Measurements from ENCODE around the gene ARID2.
A peak's percentile ranks its signal among the peaks of the same experiment; 100 is the strongest.

The ARID2 gene

DNA sequence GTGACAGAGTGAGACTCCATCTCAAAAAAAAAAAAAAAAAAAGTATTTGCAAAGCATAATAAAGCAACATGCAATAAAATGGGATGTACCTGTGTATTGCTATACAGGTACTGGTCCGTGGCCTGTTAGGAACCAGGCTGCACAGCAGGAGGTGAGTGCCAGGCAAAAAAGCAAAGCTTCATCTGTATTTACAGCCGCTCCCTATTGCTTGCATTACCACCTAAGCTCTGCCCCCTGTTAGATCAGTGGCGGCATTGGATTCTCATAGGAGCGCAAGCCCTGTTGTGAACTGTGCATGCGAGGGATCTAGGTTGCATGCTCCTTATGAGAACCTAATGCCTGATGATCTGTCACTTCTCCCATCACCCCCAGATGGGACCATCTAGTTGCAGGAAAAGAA is 147.6 kb downstream of the ARID2 start:
- TF ChIP-seq CTCF (IDR thresholded peaks at IDR 0.05): no peak
- no peak for TF ChIP-seq ZFX (IDR thresholded peaks at IDR 0.05; ENCODE audit: borderline replicate concordance)
- no peak overlapping the region for H3K27ac ChIP-seq

DNA sequence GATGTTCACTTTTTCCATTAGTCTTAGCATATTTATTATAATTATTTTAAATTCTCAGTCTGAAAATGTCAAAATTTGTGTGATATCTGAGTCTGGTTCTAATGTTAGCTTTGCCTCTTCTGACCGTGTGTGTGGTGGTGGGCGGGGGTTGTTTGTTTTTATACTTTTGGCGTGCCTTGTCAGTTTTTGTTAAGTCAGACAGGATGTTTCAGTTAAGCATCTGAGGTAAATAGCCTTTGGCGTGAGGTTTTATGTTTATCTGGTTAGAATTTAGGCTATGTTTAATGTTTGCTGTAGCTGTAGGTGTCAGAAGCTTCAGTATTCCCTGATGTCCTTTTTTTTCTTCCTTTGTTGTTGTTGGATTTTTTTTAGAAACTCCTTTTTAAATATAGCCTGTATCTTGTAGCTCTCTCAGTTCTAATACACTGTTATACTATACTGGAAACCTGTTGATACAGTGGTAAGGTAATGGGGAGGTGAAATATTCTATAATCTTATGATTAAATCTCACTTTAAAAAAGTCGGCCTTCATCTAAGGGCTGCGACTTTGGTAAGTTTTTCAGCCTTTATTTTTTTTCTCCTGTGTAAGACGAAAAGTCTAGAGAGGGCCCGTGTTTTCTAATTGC is 149.2 kb downstream of the ARID2 start:
- 0 out of 2 replicates have a peak overlapping the region, but pooled peaks have one; percentile 4 for H3K27ac ChIP-seq
- TF ChIP-seq ZFX (IDR thresholded peaks at IDR 0.05; ENCODE audit: borderline replicate concordance): no peak
- no peak for TF ChIP-seq CTCF (IDR thresholded peaks at IDR 0.05)

- TF ChIP-seq ZFX (IDR thresholded peaks at IDR 0.05; ENCODE audit: borderline replicate concordance) (no peak), CTCF (IDR thresholded peaks at IDR 0.05) (no peak)
- H3K27ac ChIP-seq: no peak overlapping the region
Observed at GRCh38 chr12:45879363-45879895, 149.9 kb downstream of the ARID2 start.

- TF ChIP-seq ZFX (IDR thresholded peaks at IDR 0.05; ENCODE audit: borderline replicate concordance): no peak
- TF ChIP-seq CTCF (IDR thresholded peaks at IDR 0.05): no peak
- no peak overlapping the region for H3K27ac ChIP-seq
Observed at GRCh38 chr12:45880533-45880932, 151.0 kb downstream of the ARID2 start.

- H3K27ac ChIP-seq: no peak overlapping the region
- TF ChIP-seq CTCF (IDR thresholded peaks at IDR 0.05): no peak
- no peak for TF ChIP-seq ZFX (IDR thresholded peaks at IDR 0.05; ENCODE audit: borderline replicate concordance)
Observed at GRCh38 chr12:45883187-45883586, 153.7 kb downstream of the ARID2 start.

- TF ChIP-seq CTCF (IDR thresholded peaks at IDR 0.05) (no peak), ZFX (IDR thresholded peaks at IDR 0.05; ENCODE audit: borderline replicate concordance) (no peak)
- H3K27ac ChIP-seq: no peak overlapping the region
Observed at GRCh38 chr12:45886685-45887084, 157.2 kb downstream of the ARID2 start.

DNA sequence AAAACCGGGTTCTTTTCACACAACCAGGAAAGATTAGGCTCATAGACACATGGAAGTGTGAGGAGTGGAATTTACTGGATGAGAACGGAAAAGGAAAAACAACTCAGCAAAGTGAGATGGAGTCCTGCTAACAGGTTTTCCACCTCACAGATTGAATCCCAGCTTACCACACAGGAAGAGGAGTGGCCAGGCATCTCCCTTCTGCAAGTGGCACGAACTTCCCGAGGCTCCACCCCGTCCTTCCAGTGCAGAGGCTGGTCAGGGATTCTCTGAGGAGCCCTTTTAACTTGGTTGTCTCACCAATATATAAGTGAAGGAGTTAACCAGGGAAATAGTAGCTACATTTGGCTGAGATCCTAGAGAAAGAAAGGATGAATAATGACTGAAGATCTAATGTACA is 158.0 kb downstream of the ARID2 start:
- H3K27ac ChIP-seq: no peak overlapping the region
- no peak for TF ChIP-seq ZFX (IDR thresholded peaks at IDR 0.05; ENCODE audit: borderline replicate concordance)
- TF ChIP-seq CTCF (IDR thresholded peaks at IDR 0.05): no peak

Measured in 22Rv1 (cell line).